HG03442 (cell line): Measurements from ENCODE around the gene HINFP.
A peak's percentile ranks its signal among the peaks of the same experiment; 100 is the strongest.
"Not testable (repeated sequence)": the region's sequence is repeated elsewhere in the genome, so short reads cannot be mapped to it uniquely, and the experiment has no call there.

Experiments
- ATAC-seq: cut with Tn5 transposase; IDR thresholded peaks from one replicate; pipeline ENCODE4 v1.9.1; 2021; ENCODE audit warnings: mild to moderate bottlenecking, moderate library complexity; ENCODE audit not compliant: unreplicated experiment

Gene HINFP

DNA sequence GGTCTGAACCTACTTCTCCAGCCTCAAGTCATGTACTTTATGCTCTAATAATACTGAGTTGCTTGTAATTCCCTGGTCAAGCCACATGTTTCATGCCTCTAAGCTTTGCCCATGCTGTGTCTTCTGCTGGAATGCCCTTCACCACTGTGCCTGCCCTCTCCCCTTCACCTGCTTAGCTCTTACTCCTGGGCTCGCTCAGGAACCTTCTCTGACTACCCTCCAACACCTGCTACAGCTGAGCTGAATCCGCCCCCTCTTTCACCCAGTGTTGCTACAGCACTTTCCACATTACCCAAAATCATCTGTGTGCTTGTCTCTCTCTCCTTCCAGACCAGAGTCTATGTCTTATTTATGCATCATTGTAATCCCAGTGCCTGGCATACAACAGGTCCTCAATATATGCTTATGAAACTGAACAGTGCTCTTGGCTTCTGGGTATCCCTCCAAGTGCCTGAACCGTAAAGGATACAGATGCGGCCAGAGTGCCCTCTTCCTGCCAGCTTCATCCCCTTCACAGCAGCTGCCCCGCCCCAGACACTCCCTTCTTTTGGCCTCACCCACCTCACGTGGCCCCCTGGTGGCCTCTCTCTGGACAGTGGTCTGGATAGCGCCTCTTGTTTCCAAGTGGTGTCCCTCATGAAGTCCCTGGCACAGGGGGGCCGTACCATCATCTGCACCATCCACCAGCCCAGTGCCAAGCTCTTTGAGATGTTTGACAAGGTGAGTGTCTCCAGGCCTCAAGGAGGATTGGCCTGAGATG is 34.5 kb downstream of the HINFP start:
- no peak for ATAC-seq

GRCh38 chr11:119156496-119156895 is 35.1 kb downstream of the HINFP start:
- no peak for ATAC-seq

GRCh38 chr11:119157063-119157462 is 35.7 kb downstream of the HINFP start:
- ATAC-seq: no peak

- ATAC-seq: no peak
These were observed 37.1 kb downstream of the HINFP start for GRCh38 chr11:119158467-119158866.

GRCh38 chr11:119160151-119160550 is 38.8 kb downstream of the HINFP start:
- no peak for ATAC-seq

GRCh38 chr11:119161871-119162270 is 40.5 kb downstream of the HINFP start:
- no peak for ATAC-seq

GRCh38 chr11:119166368-119167076 is 45.1 kb downstream of the HINFP start:
- ATAC-seq: no peak

DNA sequence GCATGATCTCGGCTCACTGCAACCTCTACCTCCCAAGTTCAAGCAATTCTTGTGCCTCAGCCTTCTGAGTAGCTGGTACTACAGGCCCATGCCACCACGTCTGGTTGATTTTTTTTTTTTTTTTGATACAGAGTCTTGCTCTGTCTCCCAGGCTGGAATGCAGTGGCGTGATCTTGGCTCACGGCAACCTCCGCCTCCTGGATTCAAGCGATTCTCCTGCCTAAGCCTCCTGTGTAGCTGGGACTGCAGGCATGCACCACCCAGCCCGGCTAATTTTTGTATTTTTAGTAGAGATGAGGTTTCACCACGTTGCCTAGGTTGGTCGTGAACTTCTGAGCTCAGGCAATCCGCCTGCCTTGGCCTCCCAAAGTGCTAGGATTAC is 45.7 kb downstream of the HINFP start:
- not testable (repeated sequence) for ATAC-seq

- ATAC-seq: no peak
These were observed 46.6 kb downstream of the HINFP start for GRCh38 chr11:119167933-119168332.

GRCh38 chr11:119168471-119169281 is 47.3 kb downstream of the HINFP start, which contains the start of gene NLRX1:
NLRX1 (plus strand) TSS chr11:119168725; CDS start chr11:119171404, 2,679 bp downstream.
- ATAC-seq: peak; percentile 87

- peak; percentile 15 for ATAC-seq
These were observed 47.9 kb downstream of the HINFP start for GRCh38 chr11:119169282-119169719.

GRCh38 chr11:119172513-119172912 is 51.1 kb downstream of the HINFP start:
- ATAC-seq: no peak

DNA sequence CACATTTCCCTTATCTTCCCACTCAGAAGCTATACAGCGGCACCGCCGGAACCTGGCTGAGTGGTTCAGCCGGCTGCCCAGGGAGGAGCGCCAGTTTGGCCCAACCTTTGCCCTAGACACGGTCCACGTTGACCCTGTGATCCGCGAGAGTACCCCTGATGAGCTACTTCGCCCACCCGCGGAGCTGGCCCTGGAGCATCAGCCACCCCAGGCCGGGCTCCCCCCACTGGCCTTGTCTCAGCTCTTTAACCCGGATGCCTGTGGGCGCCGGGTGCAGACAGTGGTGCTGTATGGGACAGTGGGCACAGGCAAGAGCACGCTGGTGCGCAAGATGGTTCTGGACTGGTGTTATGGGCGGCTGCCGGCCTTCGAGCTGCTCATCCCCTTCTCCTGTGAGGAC is 52.1 kb downstream of the HINFP start:
- no peak for ATAC-seq

- no peak for ATAC-seq
These were observed 54.2 kb downstream of the HINFP start for GRCh38 chr11:119175493-119176077.

DNA sequence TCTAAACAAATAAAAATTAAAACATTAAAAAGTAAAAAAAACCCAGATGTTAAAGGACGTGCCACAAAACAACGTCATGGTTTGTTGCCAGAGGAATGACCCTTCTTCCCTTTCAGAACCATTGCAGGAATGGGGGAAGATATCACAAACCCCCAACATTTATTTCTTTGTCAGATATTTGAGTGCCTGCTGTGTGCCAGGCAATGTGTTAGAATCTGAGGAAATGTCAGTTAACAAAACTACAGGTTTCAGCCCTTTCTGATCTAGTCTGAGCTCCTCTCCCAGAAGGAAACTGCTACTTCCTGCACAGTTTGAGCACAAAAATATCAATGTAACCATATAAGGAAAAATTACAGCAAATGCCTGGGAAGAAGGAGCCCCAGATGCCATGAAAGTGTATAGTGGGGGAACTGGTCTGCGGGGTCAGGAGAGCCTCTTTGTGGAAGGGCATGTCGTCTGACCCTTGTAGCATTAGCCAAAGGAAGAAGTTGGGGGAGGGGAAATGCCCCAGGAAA is 56.8 kb downstream of the HINFP start:
- no peak for ATAC-seq

- no peak for ATAC-seq
These were observed 58.0 kb downstream of the HINFP start for GRCh38 chr11:119179342-119179741.

- no peak for ATAC-seq
These were observed 58.6 kb downstream of the HINFP start for GRCh38 chr11:119179983-119180382.

- ATAC-seq: no peak
These were observed 59.6 kb downstream of the HINFP start for GRCh38 chr11:119180729-119181676.

DNA sequence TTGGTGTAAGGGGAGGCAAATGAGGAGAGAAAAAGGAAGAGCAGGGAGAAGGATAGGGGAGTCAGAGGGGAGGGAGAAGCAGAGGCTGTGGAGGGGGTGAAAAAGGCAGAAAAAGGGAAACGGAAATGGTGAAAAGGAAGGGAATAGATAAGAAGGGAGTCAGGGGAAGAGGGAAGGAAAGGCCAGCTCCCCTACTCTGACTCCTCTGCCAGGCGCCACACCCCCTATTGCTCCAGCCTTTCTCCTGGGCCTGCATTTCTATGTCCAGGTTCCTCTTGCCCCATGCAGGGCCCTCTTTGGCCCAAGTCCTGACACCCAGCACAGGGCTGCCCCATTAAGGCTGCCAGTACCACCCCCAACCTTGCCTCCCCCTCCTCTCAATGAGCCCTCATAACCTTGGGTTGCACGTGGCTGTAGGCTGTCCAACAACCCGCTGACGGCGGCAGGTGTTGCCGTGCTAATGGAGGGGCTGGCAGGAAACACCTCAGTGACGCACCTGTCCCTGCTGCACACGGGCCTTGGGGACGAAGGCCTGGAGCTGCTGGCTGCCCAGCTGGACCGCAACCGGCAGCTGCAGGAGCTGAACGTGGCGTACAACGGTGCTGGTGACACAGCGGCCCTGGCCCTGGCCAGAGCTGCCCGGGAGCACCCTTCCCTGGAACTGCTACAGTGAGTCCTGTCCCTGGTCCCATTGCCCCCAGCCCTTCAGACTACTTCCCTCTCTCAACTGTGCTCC is 60.5 kb downstream of the HINFP start:
- ATAC-seq: no peak
